Measurements from ENCODE around the gene DNAL4. TPM values are rescaled to one million over a fixed set of nuclear protein-coding genes. Genes with fewer than 3 reads are reported as not detected.

DNAL4 gene
- total and polyA plus RNA-seq, 12 donors = 7.7 to 11.7 (median 9.9) TPM

- Histone ChIP-seq H3K9me3 (no peaks in the 10 kb centered on the region), H3K36me3 (peaks cover 0 to 13% (median 2%) of the 10 kb centered on the region in 9 donors), H3K4me3 (peak overlapping the region in 1 of 10 donors; percentile 77), H3K4me1 (peaks cover 2 to 50% (median 27%) of the 10 kb centered on the region in 9 donors), H3K27ac (peak overlapping the region in 1 of 10 donors; percentile 97), H3K27me3 (no peaks in the 10 kb centered on the region)
- DNase-seq (no peak), ATAC-seq (no peak)
- intact Hi-C loops (cut with DNase I) = loop anchor here in 1 of 10 donors (10.0 kb wide), 1 partner anchor 53 kb away; the partner anchor contains the start of genes GTPBP1 and JOSD1
- no peak for TF ChIP-seq CTCF (IDR thresholded peaks at IDR 0.05)
- WGBS, 2 donors = 74 to 78% methylated on average over 4 of the region's 4 CpGs
Observed at GRCh38 chr22:38757464-38757757, 36.5 kb downstream of the DNAL4 start.

GRCh38 chr22:38756711-38757463 lies 37.1 kb downstream of the DNAL4 start:
- WGBS, 2 donors = 60% methylated on average over 17 of the region's 17 CpGs
- intact Hi-C loops (cut with DNase I) = loop anchor here in 1 of 10 donors (10.0 kb wide), 1 partner anchor 52 kb away; the partner anchor contains the start of genes GTPBP1 and JOSD1
- ATAC-seq = no peak

GRCh38 chr22:38755911-38756532 lies 37.9 kb downstream of the DNAL4 start, which contains the start of gene SUN2:
TSS of gene SUN2 (minus strand) at chr22:38755998. CDS start at chr22:38752628, 3,370 bp downstream.
- peaks cover 0 to 27% (median 14%) of the 10 kb centered on the region in 9 donors for H3K36me3 ChIP-seq
- TF ChIP-seq CTCF (IDR thresholded peaks at IDR 0.05) = no peak
- intact Hi-C loops (cut with DNase I) = loop anchor here in 3 of 10 donors (1.0 to 10.0 kb wide), 3 partner anchors 49 to 51 kb away; partner anchors contain the start of genes GTPBP1 (in 2 of the 3) and JOSD1 (in 1 of the 3)
- 0 to 1% methylated on average over 37 to 68 of the region's 68 CpGs for WGBS, 2 donors
- H3K9me3 ChIP-seq = no peaks in the 10 kb centered on the region
- H3K27me3 ChIP-seq = no peaks in the 10 kb centered on the region
- peaks cover 2 to 62% (median 27%) of the 10 kb centered on the region in 9 donors for H3K4me1 ChIP-seq
- peak; percentile 78 to 92 (median 86) for ATAC-seq
- H3K4me3 ChIP-seq = peak within 1 kb of the TSS; percentile 36 to 82 (median 71)
- DNase-seq = peak; percentile 92 to 96
- peak within 1 kb of the TSS; percentile 93 to 99 (median 96) for H3K27ac ChIP-seq

More at GRCh38 chr22:38756711-38757463, 37.1 kb downstream of the DNAL4 start:
- Histone ChIP-seq H3K27me3 (no peaks in the 10 kb centered on the region), H3K9me3 (no peaks in the 10 kb centered on the region), H3K4me3 (peak overlapping the region in 9 of 10 donors; percentile 60 to 82 (median 72)), H3K36me3 (peaks cover 0 to 19% (median 6%) of the 10 kb centered on the region in 9 donors), H3K4me1 (peaks cover 2 to 54% (median 27%) of the 10 kb centered on the region in 9 donors), H3K27ac (peak overlapping the region in 9 of 10 donors; percentile 95 to 99 (median 97))
- DNase-seq = no peak
- no peak for TF ChIP-seq CTCF (IDR thresholded peaks at IDR 0.05)
